Right lobe of liver (tissue), 6 donors: ENCODE data around the gene PXT1. TPM values are rescaled to one million over a fixed set of nuclear protein-coding genes. Genes with fewer than 3 reads are reported as not detected.
A peak's percentile ranks its signal among the peaks of the same experiment; 100 is the strongest.
"Not testable (repeated sequence)": the region's sequence is repeated elsewhere in the genome, so short reads cannot be mapped to it uniquely, and the experiment has no call there.

Experiments used
- ATAC-seq, 4 donors: fragments of 200-7000 bp; cut with Tn5 transposase; one replicate each; pipeline ENCODE4 v1.9.1; 2020; ENCODE audit warnings: mild to moderate bottlenecking in 4 of 4, moderate library complexity in 4 of 4
- DNase-seq, 3 donors: peaks; one replicate each; pipeline ENCODE4 v3.0.0-alpha.2; 2020
- H3K27ac ChIP-seq, 3 donors: fragments of 200-600 bp; one replicate each; pipeline ENCODE4 v1.8.0; 2022
- H3K27me3 ChIP-seq, 2 donors: fragments of 200-600 bp; one replicate each; pipeline ENCODE4 v1.8.0; 2022
- H3K36me3 ChIP-seq, 4 donors: fragments of 200-600 bp; sonication (generic) in 1 of 4; one replicate each; pipeline versions ENCODE4 v1.5.1 to v1.8.0; 2017 to 2022; ENCODE audit warnings: control low read depth in 1 of 4
- H3K4me1 ChIP-seq, 4 donors: fragments of 200-600 bp; sonication (generic) in 1 of 4; one replicate each; pipeline versions ENCODE4 v1.5.1 to v1.8.0; 2017 to 2022; ENCODE audit warnings: control low read depth in 1 of 4
- H3K4me3 ChIP-seq, 3 donors: fragments of 200-600 bp; one replicate each; pipeline ENCODE4 v1.8.0; 2022
- H3K9me3 ChIP-seq, 4 donors: fragments of 200-600 bp; sonication (generic) in 1 of 4; one replicate each; pipeline versions ENCODE4 v1.5.1 to v1.8.0; 2017 to 2022; ENCODE audit warnings: control low read depth in 1 of 4
- POLR2A ChIP-seq: fragments of 450-650 bp; IDR thresholded peaks from one replicate; pipeline ENCODE4 v1.6.1; 2017; ENCODE audit warnings: antibody characterized with exemption, mild to moderate bottlenecking
- WGBS: methylation state at CpG from one replicate; pipeline ENCODE4 v1.1.6; 2018; ENCODE audit warnings: low coverage, low lambda C conversion rate; ENCODE audit not compliant: insufficient coverage; ENCODE audit errors: missing lambda C conversion rate; 5-methylcytosine and 5-hydroxymethylcytosine counted together
- intact Hi-C, 2 donors: fragments of 100-400 bp; cut with DNase I; formaldehyde crosslinking; loops; one replicate each; pipeline versions ENCODE4 v1.11.2 to v1.14.1; 2022
- total RNA-seq, 6 experiments: library from RNA; depleted of rRNA in 2 of 6; stranded (reverse); fragments of >200 nt in 2 of 6; fragmentation: NEBNext Ultra II Directional in 3 of 6; extraction: Animal tissue kit (Norgen Biotek cat#: 25700) in 3 of 6; gene quantifications; one replicate each; pipeline versions ENCODE4 v1.1.0 to v1.2.4, GENCODE V29; 2016 to 2023
- TF ChIP-seq, protein P1 (sequence below), 4 donors: fragments of 200-600 bp in 3 of 4; fragments of 450-650 bp in 1 of 4; IDR thresholded peaks; one replicate each; pipeline versions ENCODE4 v1.5.1 to v1.8.0; 2016 to 2022; ENCODE audit warnings: antibody characterized with exemption in 4 of 4, mild to moderate bottlenecking in 2 of 4
- donor health status: DM: no; HTN: yes; CAD: no.
- donor health status: DM: no; HTN: no; CAD: no.
- donor health status: DM: no; HTN: no; CAD: no.
- donor health status: DM: no; HTN: yes; CAD: no.
- donor health status: DM: no; HTN: yes; CAD: no.

Gene PXT1
- total RNA-seq, 6 experiments from 2014 or later, result 0.11 TPM; not detected in 5

DNA sequence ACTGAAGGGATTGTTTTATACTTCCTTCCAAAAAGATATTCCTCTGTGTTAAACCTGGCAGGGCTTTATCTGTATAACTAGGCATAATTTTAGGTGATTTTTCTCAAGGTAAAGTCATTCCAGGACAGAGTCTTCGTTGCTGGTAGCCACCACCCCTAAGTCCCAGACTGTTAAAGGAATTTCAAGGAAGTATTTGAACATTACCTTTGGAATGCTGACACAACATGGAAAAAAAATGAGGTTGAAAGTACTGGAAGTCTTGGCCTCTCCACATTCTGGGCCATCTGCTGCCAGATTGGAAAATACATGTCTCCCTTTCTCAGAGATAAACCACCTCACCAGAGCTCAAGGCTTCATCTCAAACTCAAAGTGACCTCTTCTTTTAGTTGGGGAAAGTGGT lies 28.2 kb downstream of the PXT1 start:
- H3K27ac ChIP-seq, result no peak overlapping the region
- TF ChIP-seq POLR2A, result no peak
- TF ChIP-seq, protein P1, sequence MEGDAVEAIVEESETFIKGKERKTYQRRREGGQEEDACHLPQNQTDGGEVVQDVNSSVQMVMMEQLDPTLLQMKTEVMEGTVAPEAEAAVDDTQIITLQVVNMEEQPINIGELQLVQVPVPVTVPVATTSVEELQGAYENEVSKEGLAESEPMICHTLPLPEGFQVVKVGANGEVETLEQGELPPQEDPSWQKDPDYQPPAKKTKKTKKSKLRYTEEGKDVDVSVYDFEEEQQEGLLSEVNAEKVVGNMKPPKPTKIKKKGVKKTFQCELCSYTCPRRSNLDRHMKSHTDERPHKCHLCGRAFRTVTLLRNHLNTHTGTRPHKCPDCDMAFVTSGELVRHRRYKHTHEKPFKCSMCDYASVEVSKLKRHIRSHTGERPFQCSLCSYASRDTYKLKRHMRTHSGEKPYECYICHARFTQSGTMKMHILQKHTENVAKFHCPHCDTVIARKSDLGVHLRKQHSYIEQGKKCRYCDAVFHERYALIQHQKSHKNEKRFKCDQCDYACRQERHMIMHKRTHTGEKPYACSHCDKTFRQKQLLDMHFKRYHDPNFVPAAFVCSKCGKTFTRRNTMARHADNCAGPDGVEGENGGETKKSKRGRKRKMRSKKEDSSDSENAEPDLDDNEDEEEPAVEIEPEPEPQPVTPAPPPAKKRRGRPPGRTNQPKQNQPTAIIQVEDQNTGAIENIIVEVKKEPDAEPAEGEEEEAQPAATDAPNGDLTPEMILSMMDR (IDR thresholded peaks at IDR 0.05), result no peak
- intact Hi-C loops, result no loop called here
- peaks cover 0 to 13% (median 0%) of the 10 kb centered on the region in 4 donors for H3K4me1 ChIP-seq
- 13% methylated on average over 1 of the region's 1 CpG for WGBS
- H3K27me3 ChIP-seq, result no peaks in the 10 kb centered on the region
- H3K36me3 ChIP-seq, result no peaks in the 10 kb centered on the region
- no peaks in the 10 kb centered on the region for H3K9me3 ChIP-seq
- ATAC-seq (peak in 1 of 4 donors; percentile 57), DNase-seq (no peak)
- no peak overlapping the region for H3K4me3 ChIP-seq

DNA sequence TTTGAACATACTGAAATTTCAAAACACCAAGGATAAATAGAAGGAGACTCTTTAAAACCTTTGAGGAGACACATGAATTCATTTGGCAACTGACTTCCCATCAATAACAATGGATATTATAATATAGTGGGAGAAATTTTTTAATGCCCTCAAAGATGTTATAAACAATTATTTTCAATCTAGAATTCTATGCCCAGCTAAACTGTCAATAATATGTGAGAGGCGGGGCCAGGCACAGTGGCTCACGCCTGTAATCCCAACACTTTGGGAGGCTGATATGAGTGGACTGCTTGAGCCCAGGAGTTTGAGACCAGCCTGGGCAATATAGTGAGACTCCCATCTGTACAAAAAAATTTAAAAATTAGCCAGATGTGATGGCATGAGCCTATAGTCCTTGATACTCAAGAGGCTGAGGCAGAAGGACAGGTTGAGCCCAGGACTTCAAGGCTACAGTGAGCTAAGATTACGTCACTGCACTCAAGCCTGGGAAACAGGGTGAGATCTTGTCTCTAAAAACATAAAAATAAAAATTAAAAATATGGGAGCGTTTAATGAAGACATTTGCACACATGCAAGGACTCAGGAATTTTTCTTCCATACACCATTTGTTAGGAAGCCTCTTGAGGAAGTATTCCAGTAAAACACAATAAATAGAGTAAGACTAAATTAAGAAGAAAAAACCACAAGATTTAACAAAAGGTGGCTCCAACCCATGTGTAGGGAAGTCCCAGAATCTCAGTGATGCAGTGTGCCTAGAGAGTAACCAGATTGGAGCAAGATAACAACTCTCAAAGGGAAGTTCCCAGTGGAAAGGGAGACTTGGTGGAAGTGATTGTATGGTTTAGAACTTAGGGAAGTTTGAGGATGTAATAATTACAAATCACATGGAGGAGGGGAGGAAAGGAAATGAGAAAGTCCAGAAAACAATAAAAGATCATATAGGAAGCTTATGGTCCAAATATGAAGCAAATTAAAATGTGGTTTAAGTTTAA lies 28.9 kb downstream of the PXT1 start:
- H3K27ac ChIP-seq, result no peak overlapping the region

DNA sequence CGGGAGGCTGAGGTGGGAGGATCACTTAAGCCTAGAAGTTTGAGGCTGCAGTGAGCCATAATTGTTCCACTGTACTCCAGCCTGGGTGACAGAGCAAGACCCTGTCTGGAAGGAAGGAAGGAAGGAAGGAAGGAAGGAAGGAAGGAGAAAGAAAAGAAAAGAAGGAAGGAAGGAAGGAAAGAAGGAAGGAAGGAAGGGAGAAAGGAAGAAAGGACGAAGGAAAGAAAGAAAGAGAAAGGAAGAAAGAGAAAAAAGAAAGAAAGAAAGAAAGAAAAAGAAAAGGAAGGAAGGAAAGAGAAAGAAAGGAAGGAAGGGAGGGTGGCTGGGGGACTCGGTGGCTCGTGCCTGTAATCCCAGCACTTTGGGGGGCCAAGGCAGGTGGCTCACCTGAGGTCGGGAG lies 32.9 kb downstream of the PXT1 start:
- intact Hi-C loops, H3K27me3 ChIP-seq, H3K36me3 ChIP-seq, H3K9me3 ChIP-seq, H3K27ac ChIP-seq, ATAC-seq, DNase-seq, H3K4me3 ChIP-seq, H3K4me1 ChIP-seq: not testable (repeated sequence)
- WGBS, result 71% methylated on average over 5 of the region's 5 CpGs

More for the DNA sequence above, 28.9 kb downstream of the PXT1 start:
- H3K27me3 ChIP-seq, result no peaks in the 10 kb centered on the region
- no peak for ATAC-seq
- H3K9me3 ChIP-seq, result no peaks in the 10 kb centered on the region
- 98% methylated on average over 4 of the region's 4 CpGs for WGBS
- no peak for DNase-seq
- intact Hi-C loops, result no loop called here
- no peaks in the 10 kb centered on the region for H3K36me3 ChIP-seq
- H3K4me1 ChIP-seq, result peaks cover 0 to 13% (median 0%) of the 10 kb centered on the region in 4 donors
- H3K4me3 ChIP-seq, result no peak overlapping the region
- TF ChIP-seq, protein P1 (IDR thresholded peaks at IDR 0.05), result no peak
- no peak for TF ChIP-seq POLR2A

DNA sequence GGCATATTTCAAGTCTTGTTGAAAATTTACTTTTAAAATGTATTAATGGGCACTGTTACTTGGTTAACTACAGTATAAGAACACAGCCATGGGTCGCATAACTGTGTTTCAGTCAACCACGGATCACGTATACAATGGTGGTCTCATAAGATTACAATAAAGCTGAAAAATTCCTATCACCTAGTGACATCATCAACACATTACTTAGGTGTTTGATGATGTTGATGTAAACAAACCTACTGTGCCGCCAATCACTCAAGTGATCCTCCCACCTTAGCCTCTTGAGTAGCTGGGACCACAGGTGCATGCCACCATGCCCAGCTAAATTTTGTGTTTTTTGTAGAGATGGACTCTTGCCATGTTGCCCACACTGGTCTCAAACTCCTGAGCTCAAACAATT lies 38.5 kb downstream of the PXT1 start:
- H3K9me3 ChIP-seq, result no peaks in the 10 kb centered on the region
- no peaks in the 10 kb centered on the region for H3K27me3 ChIP-seq
- no peak overlapping the region for H3K4me3 ChIP-seq
- 92% methylated on average over 3 of the region's 4 CpGs for WGBS
- no peak for DNase-seq
- TF ChIP-seq POLR2A, result no peak
- TF ChIP-seq, protein P1 (IDR thresholded peaks at IDR 0.05), result no peak
- no peak overlapping the region for H3K27ac ChIP-seq
- no peaks in the 10 kb centered on the region for H3K36me3 ChIP-seq
- ATAC-seq, result no peak
- no peaks in the 10 kb centered on the region for H3K4me1 ChIP-seq
- intact Hi-C loops, result no loop called here

DNA sequence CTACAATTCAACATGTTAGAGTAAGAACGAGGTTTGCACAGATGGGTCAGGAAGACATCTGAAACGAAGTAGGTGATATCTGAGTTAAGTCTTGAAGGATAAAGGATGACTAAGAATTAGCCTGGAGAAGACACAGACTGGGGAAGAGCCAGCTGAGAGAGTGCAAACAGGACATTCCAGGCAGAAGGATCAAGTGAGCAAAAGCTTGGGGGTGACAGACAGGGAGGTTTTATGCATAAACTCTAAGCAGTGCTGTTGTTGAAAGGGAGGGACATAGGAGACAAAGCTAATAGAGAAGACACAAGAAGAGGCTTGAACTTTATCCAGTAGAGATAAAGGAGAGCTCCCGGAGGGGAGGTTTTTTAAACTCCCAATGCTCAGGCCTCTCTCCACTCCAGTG lies 40.2 kb downstream of the PXT1 start:
- TF ChIP-seq, protein P1 (IDR thresholded peaks at IDR 0.05), result no peak
- TF ChIP-seq POLR2A, result no peak
- DNase-seq (no peak), ATAC-seq (no peak)
- Histone ChIP-seq H3K4me1 (no peaks in the 10 kb centered on the region), H3K36me3 (no peaks in the 10 kb centered on the region), H3K27me3 (no peaks in the 10 kb centered on the region), H3K9me3 (no peaks in the 10 kb centered on the region), H3K27ac (no peak overlapping the region), H3K4me3 (no peak overlapping the region)
- WGBS, result 74% methylated on average over 3 of the region's 3 CpGs
- intact Hi-C loops, result no loop called here
